SK-N-SH (cell line): Measurements from ENCODE around the gene ERVFRD-1.

Source experiments
- CTCF ChIP-seq: fragments of 200-600 bp; sonication (generic); IDR thresholded peaks from 2 replicates; pipeline ENCODE4 v1.6.1; 2017; ENCODE audit warnings: antibody characterized with exemption, mild to moderate bottlenecking, moderate library complexity
- EP300 ChIP-seq, 2 experiments: IDR thresholded peaks; 2 replicates each; pipeline versions ENCODE4 v1.4.0 to v1.6.1; 2012; ENCODE audit warnings: borderline replicate concordance in 1 of 2, low read depth in 1 of 2, low read length in 1 of 2
- GABPA ChIP-seq: IDR thresholded peaks from 2 replicates; pipeline ENCODE4 v1.4.0; 2012; ENCODE audit warnings: low read depth, mild to moderate bottlenecking
- MEF2A ChIP-seq: IDR thresholded peaks from 2 replicates; pipeline ENCODE4 v1.4.0; 2012; ENCODE audit warnings: low read depth, borderline replicate concordance
- PBX3 ChIP-seq: IDR thresholded peaks from 2 replicates; pipeline ENCODE4; 2012
- REST ChIP-seq: IDR thresholded peaks from 2 replicates; pipeline ENCODE4 v1.6.1; 2012; ENCODE audit warnings: mild to moderate bottlenecking, low read depth, low read length, moderate library complexity
- SIN3A ChIP-seq: IDR thresholded peaks from 2 replicates; pipeline ENCODE4 v1.6.1; 2012; ENCODE audit warnings: low read depth, mild to moderate bottlenecking, low read length, moderate library complexity, borderline replicate concordance
- TEAD4 ChIP-seq: IDR thresholded peaks from 2 replicates; pipeline ENCODE4 v1.4.0; 2012; ENCODE audit warnings: mild to moderate bottlenecking, borderline replicate concordance; ENCODE audit not compliant: insufficient read depth
- USF2 ChIP-seq: fragments of 150-350 bp; IDR thresholded peaks from 2 replicates; pipeline ENCODE4 v1.6.1; 2017; ENCODE audit warnings: antibody characterized with exemption, low read length, low read depth, borderline replicate concordance
- ZBTB33 ChIP-seq: IDR thresholded peaks from 2 replicates; pipeline ENCODE4 v1.4.0; 2012; ENCODE audit warnings: low read depth, borderline replicate concordance

- no peak for TF ChIP-seq ZBTB33
- no peak for TF ChIP-seq MEF2A
- no peak for TF ChIP-seq USF2
- no peak for TF ChIP-seq CTCF
- no peak for TF ChIP-seq EP300 (IDR thresholded peaks at IDR 0.05; ENCODE audit: borderline replicate concordance in 1 of 2, low read depth in 1 of 2, low read length in 1 of 2)
- TF ChIP-seq TEAD4, result no peak
- TF ChIP-seq PBX3, result no peak
- no peak for TF ChIP-seq SIN3A
- no peak for TF ChIP-seq GABPA
- TF ChIP-seq REST, result no peak
Measured at GRCh38 chr6:11083956-11084355, 27.6 kb downstream of the ERVFRD-1 start.
